Keratinocyte (primary cell): ENCODE measurements around the gene SULT4A1. TPM values are rescaled to one million over a fixed set of nuclear protein-coding genes. Genes with fewer than 3 reads are reported as not detected.

Source experiments
- DNase-seq: peaks from one replicate; pipeline ENCODE4 v3.0.0-alpha.2; 2011; ENCODE audit warnings: low read depth, missing footprints, low spot score
- FAIRE-seq: peaks from 2 replicates; lab custom pipeline; 2011; peaks lifted over from hg19 to GRCh38; lab: Jason Lieb, UNC
- H2AFZ ChIP-seq: 2 replicates; pipeline ENCODE4 v1.6.0; 2012; ENCODE audit warnings: low read length, control low read depth, inconsistent platforms; ENCODE audit not compliant: control insufficient read depth
- H3K27ac ChIP-seq: 2 replicates; pipeline ENCODE4 v1.5.1; 2011; ENCODE audit warnings: low read length; ENCODE audit not compliant: control insufficient read depth, insufficient read depth
- H3K27me3 ChIP-seq: 3 replicates; pipeline ENCODE4 v1.6.0; 2011; ENCODE audit warnings: low read length; ENCODE audit not compliant: control insufficient read depth, insufficient read depth; ENCODE audit errors: extremely low read depth
- H3K36me3 ChIP-seq, 2 experiments: 2 replicates in 1 of 2; 3 replicates in 1 of 2; pipeline ENCODE4 v1.5.1; 2011; ENCODE audit warnings: low read length in 2 of 2, mild to moderate bottlenecking in 1 of 2; ENCODE audit not compliant: control insufficient read depth in 2 of 2, insufficient read depth in 2 of 2; ENCODE audit errors: extremely low read depth in 1 of 2
- H3K4me1 ChIP-seq: 3 replicates; pipeline ENCODE4 v1.5.1; 2011; ENCODE audit warnings: low read length; ENCODE audit not compliant: control insufficient read depth, insufficient read depth; ENCODE audit errors: extremely low read depth
- H3K4me2 ChIP-seq: 3 replicates; pipeline ENCODE4 v1.6.0; 2011; ENCODE audit warnings: low read depth, low read length; ENCODE audit not compliant: control insufficient read depth, insufficient read depth; ENCODE audit errors: extremely low read depth
- H3K4me3 ChIP-seq, 3 experiments: fragments of 200-600 bp in 1 of 3; sonication (generic) in 1 of 3; 2 replicates in 2 of 3; 3 replicates in 1 of 3; pipeline ENCODE4 v1.5.1; 2011 to 2016; ENCODE audit warnings: low read length in 3 of 3, mild to moderate bottlenecking in 3 of 3, control low read depth in 2 of 3, inconsistent platforms in 1 of 3, low read depth in 1 of 3, mixed read lengths in 1 of 3, mixed run types in 1 of 3, moderate library complexity in 1 of 3; ENCODE audit not compliant: control insufficient read depth in 2 of 3, insufficient read depth in 2 of 3; ENCODE audit errors: extremely low read depth in 1 of 3
- H3K79me2 ChIP-seq: 2 replicates; pipeline ENCODE4 v1.6.0; 2012; ENCODE audit warnings: low read length; ENCODE audit not compliant: control insufficient read depth, insufficient read depth
- H3K9ac ChIP-seq: 3 replicates; pipeline ENCODE4 v1.6.0; 2011; ENCODE audit warnings: low read length; ENCODE audit not compliant: control insufficient read depth, insufficient read depth; ENCODE audit errors: extremely low read depth
- H3K9me1 ChIP-seq: 3 replicates; pipeline ENCODE4 v1.6.0; 2011; ENCODE audit warnings: low read length; ENCODE audit not compliant: control insufficient read depth, insufficient read depth; ENCODE audit errors: extremely low read depth
- H3K9me3 ChIP-seq: 2 replicates; pipeline ENCODE4 v1.5.1; 2012; ENCODE audit warnings: low read depth, low read length; ENCODE audit not compliant: control insufficient read depth
- H4K20me1 ChIP-seq: 3 replicates; pipeline ENCODE4 v1.6.0; 2011; ENCODE audit warnings: low read length; ENCODE audit not compliant: control insufficient read depth, insufficient read depth; ENCODE audit errors: extremely low read depth
- CTCF ChIP-seq, 3 experiments: IDR thresholded peaks in 1 of 3; conservative IDR thresholded peaks in 1 of 3; optimal IDR thresholded peaks in 1 of 3; 2 replicates in 2 of 3; 3 replicates in 1 of 3; pipeline versions ENCODE3 to v1.5.1; 2011; ENCODE audit warnings: low read length in 3 of 3, mild to moderate bottlenecking in 3 of 3, moderate library complexity in 2 of 3, control low read depth in 1 of 3, inconsistent platforms in 1 of 3; ENCODE audit not compliant: insufficient read depth in 2 of 3; ENCODE audit errors: extremely low read depth in 1 of 3
- EZH2 ChIP-seq: IDR thresholded peaks from one replicate; pipeline ENCODE4 v1.6.1; 2012; ENCODE audit warnings: inconsistent platforms, mild to moderate bottlenecking, low read length, moderate library complexity
- dilution Hi-C: fragments of 300-500 bp; cut with MboI; formaldehyde crosslinking; loops from one replicate; pipeline ENCODE4 v1.7.0; 2020; ENCODE audit warnings: low sequenced_read_pairs; ENCODE audit not compliant: extremely low pct_ligation_motif_present
- polyA plus RNA-seq, 5 experiments: library from polyadenylated mRNA; depleted of rRNA in 3 of 5; stranded (reverse) in 3 of 5; stranded (forward) in 1 of 5; unstranded in 1 of 5; fragments of >200 nt; gene quantifications; 1 replicate in 1 of 5; 2 replicates in 3 of 5; 3 replicates in 1 of 5; pipeline versions ENCODE4 v1.2.1 to v1.2.3, GENCODE V29; 2011 to 2012; ENCODE audit warnings: missing spikeins in 2 of 5, low read depth in 1 of 5, low replicate concordance in 1 of 5

SULT4A1 gene
- polyA plus RNA-seq, 1 donor (not counting 4 experiments of a cell fraction or from before 2014, with no cell fraction given), result 0.26 TPM

DNA sequence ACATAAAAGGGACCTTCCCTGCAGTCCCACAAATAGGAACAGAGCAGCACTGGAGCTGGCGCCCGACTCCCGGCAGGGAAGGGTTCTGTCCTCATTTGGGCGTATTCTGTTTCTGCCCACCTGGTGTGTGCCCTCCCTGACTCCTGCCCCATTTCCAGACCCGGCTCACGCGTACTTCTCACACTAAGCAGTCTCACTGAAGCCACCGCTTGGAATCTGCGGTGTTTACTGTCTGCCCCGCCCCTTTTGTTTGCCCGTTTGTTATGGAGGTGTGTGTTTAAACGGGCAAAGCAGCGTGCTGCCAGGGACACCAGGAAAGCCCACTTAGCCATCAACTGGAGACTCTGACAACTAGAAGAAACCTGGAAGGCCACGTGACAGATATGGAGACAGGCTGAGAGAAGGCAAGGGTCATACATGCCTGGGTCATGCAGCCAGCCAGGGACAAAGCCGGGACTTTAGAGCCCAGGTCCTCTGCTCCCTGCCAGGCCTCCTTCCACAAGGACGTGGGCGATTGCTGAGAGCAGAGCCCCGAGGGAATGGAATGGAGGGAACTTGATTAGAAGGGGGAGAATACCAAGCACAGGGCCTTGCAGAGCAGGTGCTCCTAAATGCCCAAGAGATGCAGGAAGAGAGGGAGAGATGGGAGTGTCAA is 41.5 kb downstream of the SULT4A1 start:
- no peak overlapping the region for H3K9ac ChIP-seq
- no peaks in the 10 kb centered on the region for H3K36me3 ChIP-seq
- H3K27me3 ChIP-seq, result peaks cover 9% of the 10 kb centered on the region
- H3K4me2 ChIP-seq, result no peak overlapping the region
- no peaks in the 10 kb centered on the region for H4K20me1 ChIP-seq
- DNase-seq (no peak), FAIRE-seq (no peak)
- H3K9me3 ChIP-seq, result no peaks in the 10 kb centered on the region
- H2AFZ ChIP-seq, result no peak overlapping the region
- H3K79me2 ChIP-seq, result no peaks in the 10 kb centered on the region
- no peaks in the 10 kb centered on the region for H3K9me1 ChIP-seq
- dilution Hi-C loops, result no loop called here
- H3K27ac ChIP-seq, result no peak overlapping the region
- TF ChIP-seq EZH2 (no peak), CTCF (optimal IDR thresholded peaks at IDR 0.05 in 1 of 3, IDR thresholded peaks at IDR 0.05 in 1 of 3, conservative IDR thresholded peaks at IDR 0.05 in 1 of 3; ENCODE audit: extremely low read depth in 1 of 3, insufficient read depth in 2 of 3, low read length in 3 of 3) (no peak)
- no peaks in the 10 kb centered on the region for H3K4me1 ChIP-seq
- H3K4me3 ChIP-seq, result no peak overlapping the region

GRCh38 chr22:43819931-43820640 is 42.2 kb downstream of the SULT4A1 start:
- H4K20me1 ChIP-seq, result no peaks in the 10 kb centered on the region
- peaks cover 9% of the 10 kb centered on the region for H3K27me3 ChIP-seq
- H3K4me3 ChIP-seq, result no peak overlapping the region
- no peaks in the 10 kb centered on the region for H3K9me3 ChIP-seq
- no peak for DNase-seq
- H3K4me1 ChIP-seq, result no peaks in the 10 kb centered on the region
- no peaks in the 10 kb centered on the region for H3K9me1 ChIP-seq
- no peak overlapping the region for H3K4me2 ChIP-seq
- no peak overlapping the region for H2AFZ ChIP-seq
- no peak overlapping the region for H3K27ac ChIP-seq
- H3K9ac ChIP-seq, result no peak overlapping the region
- TF ChIP-seq CTCF (optimal IDR thresholded peaks at IDR 0.05 in 1 of 3, IDR thresholded peaks at IDR 0.05 in 1 of 3, conservative IDR thresholded peaks at IDR 0.05 in 1 of 3; ENCODE audit: extremely low read depth in 1 of 3, insufficient read depth in 2 of 3, low read length in 3 of 3) (no peak), EZH2 (no peak)
- dilution Hi-C loops, result no loop called here
- FAIRE-seq, result no peak
- H3K36me3 ChIP-seq, result no peaks in the 10 kb centered on the region
- H3K79me2 ChIP-seq, result no peaks in the 10 kb centered on the region
